ENCODE data around the gene PRR16. TPM values are rescaled to one million over a fixed set of nuclear protein-coding genes. Genes with fewer than 3 reads are reported as not detected.

Gene PRR16
- total RNA-seq, 1 experiment from 2014 or later: 18.9 TPM

GRCh38 chr5:120442694-120443093 is 21.4 kb upstream of the PRR16 start:
- no peak for DNase-seq (ENCODE audit: unreplicated experiment)
- H3K4me1 Mint-ChIP-seq (ENCODE audit: insufficient read depth, unreplicated experiment): peaks cover 20% of the 10 kb centered on the region
- no TSS peak for BruUV-seq (replicated peaks)
- TF ChIP-seq CTCF (IDR thresholded peaks at IDR 0.05; ENCODE audit: unreplicated experiment): no peak
- H3K4me3 Mint-ChIP-seq (ENCODE audit: unreplicated experiment): no peak overlapping the region
- POLR2A ChIA-PET: interaction anchor here (0.6 kb wide), 1 partner anchor 12 kb away, joined by 3 read pairs; no protein-coding TSS in a partner anchor
- H3K27me3 Mint-ChIP-seq (ENCODE audit: insufficient read depth, unreplicated experiment): no peaks in the 10 kb centered on the region
- intact Hi-C loops (cut with micrococcal nuclease): no loop called here
- CTCF ChIA-PET: no interaction called here
- H3K27ac Mint-ChIP-seq (ENCODE audit: low read depth, unreplicated experiment): no peak overlapping the region
- H3K36me3 Mint-ChIP-seq (ENCODE audit: insufficient read depth, unreplicated experiment): peaks cover 6% of the 10 kb centered on the region
- no peaks in the 10 kb centered on the region for H3K9me3 Mint-ChIP-seq (ENCODE audit: unreplicated experiment)

DNA sequence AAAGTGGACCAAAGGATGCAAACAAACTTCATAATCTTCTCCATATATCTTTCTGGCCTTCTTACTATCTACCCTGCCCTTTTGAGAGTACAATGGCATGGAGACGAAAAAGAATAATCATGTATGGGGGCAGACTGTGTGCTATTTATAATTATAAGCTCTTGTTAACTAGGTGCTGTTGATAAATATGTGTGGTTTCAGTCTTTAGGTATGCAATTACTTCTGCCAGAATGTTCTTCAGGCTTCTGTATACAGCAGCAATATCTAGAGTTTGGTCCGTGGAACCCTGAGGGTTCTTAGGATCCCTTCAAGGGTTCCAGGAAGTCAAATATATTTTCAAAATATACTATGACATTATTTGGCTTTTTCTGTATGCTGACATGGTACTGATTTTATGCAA is 20.5 kb upstream of the PRR16 start:
- Mint-ChIP-seq H3K9me3 (ENCODE audit: unreplicated experiment) (no peaks in the 10 kb centered on the region), H3K27ac (ENCODE audit: low read depth, unreplicated experiment) (no peak overlapping the region), H3K27me3 (ENCODE audit: insufficient read depth, unreplicated experiment) (no peaks in the 10 kb centered on the region), H3K4me3 (ENCODE audit: unreplicated experiment) (no peak overlapping the region), H3K36me3 (ENCODE audit: insufficient read depth, unreplicated experiment) (peaks cover 6% of the 10 kb centered on the region), H3K4me1 (ENCODE audit: insufficient read depth, unreplicated experiment) (peaks cover 26% of the 10 kb centered on the region)
- no TSS peak for BruUV-seq (replicated peaks)
- ChIA-PET POLR2A (interaction anchor here (1.0 kb wide), 1 partner anchor 11 kb away, joined by 6 read pairs; no protein-coding TSS in a partner anchor), CTCF (interaction anchor here (0.6 kb wide), 1 partner anchor 313 kb away, joined by 4 read pairs; no protein-coding TSS in a partner anchor)
- intact Hi-C loops (cut with micrococcal nuclease): no loop called here
- DNase-seq (ENCODE audit: unreplicated experiment): no peak
- TF ChIP-seq CTCF (IDR thresholded peaks at IDR 0.05; ENCODE audit: unreplicated experiment): no peak

DNA sequence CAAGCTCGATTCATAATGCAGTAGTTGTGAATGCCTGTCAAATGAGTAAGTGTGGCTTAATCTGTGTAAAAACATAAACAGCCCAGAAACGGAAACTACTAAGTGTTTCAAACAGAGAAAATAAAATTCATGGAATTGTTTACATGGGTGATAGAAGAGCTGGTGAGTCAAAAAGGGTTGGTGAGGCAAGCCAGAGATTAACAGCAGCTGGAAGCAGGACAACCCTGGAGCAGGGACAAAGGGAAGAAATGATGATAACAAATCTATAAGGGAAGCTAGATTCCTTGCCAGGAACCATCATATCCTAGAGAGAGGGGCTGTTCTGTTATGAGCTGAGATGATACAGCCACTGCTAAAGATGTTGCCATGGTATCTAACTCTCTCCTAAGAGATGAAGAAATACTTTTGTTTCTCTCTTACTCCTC is 18.0 kb upstream of the PRR16 start:
- no peak for TF ChIP-seq CTCF (IDR thresholded peaks at IDR 0.05; ENCODE audit: unreplicated experiment)
- intact Hi-C loops (cut with micrococcal nuclease): loop anchor here (5.0 kb wide), 1 partner anchor 59 kb away; no protein-coding TSS in a partner anchor
- Mint-ChIP-seq H3K9me3 (ENCODE audit: unreplicated experiment) (peaks cover 6% of the 10 kb centered on the region), H3K36me3 (ENCODE audit: insufficient read depth, unreplicated experiment) (peaks cover 6% of the 10 kb centered on the region), H3K4me1 (ENCODE audit: insufficient read depth, unreplicated experiment) (peaks cover 26% of the 10 kb centered on the region), H3K27me3 (ENCODE audit: insufficient read depth, unreplicated experiment) (no peaks in the 10 kb centered on the region), H3K4me3 (ENCODE audit: unreplicated experiment) (peak overlapping the region; percentile 44), H3K27ac (ENCODE audit: low read depth, unreplicated experiment) (peak overlapping the region; percentile 97)
- BruUV-seq (replicated peaks): no TSS peak
- POLR2A ChIA-PET: interaction anchor here (0.6 to 1.2 kb wide), 5 partner anchors 8 to 1738 kb away, joined by 3 to 5 read pairs (median 3); no protein-coding TSS in a partner anchor
- CTCF ChIA-PET: interaction anchor here (0.6 to 2.5 kb wide), 9 partner anchors 12 to 1131 kb away, joined by 3 to 23 read pairs (median 3); no protein-coding TSS in a partner anchor
- DNase-seq (ENCODE audit: unreplicated experiment): peak; percentile 86

DNA sequence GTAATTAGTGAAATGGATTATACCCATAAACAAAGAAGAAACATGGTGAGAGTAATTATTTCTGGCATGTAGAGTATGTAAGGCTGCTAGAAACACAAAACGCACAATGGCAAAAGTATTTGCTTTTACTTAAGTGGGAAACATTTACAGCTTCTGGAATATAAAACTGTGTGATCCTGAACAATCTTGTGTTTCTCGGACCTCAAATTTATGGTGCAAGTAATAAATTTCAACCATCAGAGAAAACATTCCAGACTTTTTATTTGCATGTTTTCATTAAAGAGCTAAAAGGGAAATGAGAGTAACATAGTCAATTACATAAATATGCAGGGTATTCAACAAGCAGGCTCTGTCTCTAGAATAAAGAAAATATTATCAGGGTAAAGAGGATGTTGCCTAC is 17.2 kb upstream of the PRR16 start:
- ChIA-PET CTCF (interaction anchor here (0.6 to 2.5 kb wide), 8 partner anchors 11 to 1012 kb away, joined by 3 to 23 read pairs (median 4); no protein-coding TSS in a partner anchor), POLR2A (no interaction called here)
- no peak for TF ChIP-seq CTCF (IDR thresholded peaks at IDR 0.05; ENCODE audit: unreplicated experiment)
- Mint-ChIP-seq H3K4me1 (ENCODE audit: insufficient read depth, unreplicated experiment) (peaks cover 26% of the 10 kb centered on the region), H3K4me3 (ENCODE audit: unreplicated experiment) (no peak overlapping the region), H3K36me3 (ENCODE audit: insufficient read depth, unreplicated experiment) (peaks cover 6% of the 10 kb centered on the region), H3K27me3 (ENCODE audit: insufficient read depth, unreplicated experiment) (no peaks in the 10 kb centered on the region), H3K9me3 (ENCODE audit: unreplicated experiment) (peaks cover 7% of the 10 kb centered on the region), H3K27ac (ENCODE audit: low read depth, unreplicated experiment) (peak overlapping the region; percentile 97)
- no TSS peak for BruUV-seq (replicated peaks)
- intact Hi-C loops (cut with micrococcal nuclease): loop anchor here (5.0 kb wide), 1 partner anchor 60 kb away; no protein-coding TSS in a partner anchor
- DNase-seq (ENCODE audit: unreplicated experiment): no peak

All from MCF 10A (cell line).